Central memory CD8-positive, alpha-beta T cell (primary cell): ENCODE data around the gene ANO2.

Experiments
- ATAC-seq: fragments of 150-1000 bp; cut with Tn5 transposase; replicated peaks from 2 replicates; pipeline ENCODE4 v1.10.0; 2022; ENCODE audit warnings: mild to moderate bottlenecking, moderate FRiP score, moderate number of reproducible peaks; ENCODE audit not compliant: poor library complexity, severe bottlenecking; ENCODE audit errors: extremely low read depth
- DNase-seq, 2 donors: peaks; one replicate each; pipeline ENCODE4 v3.0.0; 2021; ENCODE audit warnings: low spot score in 2 of 2
- H3K27ac Mint-ChIP-seq: one replicate; pipeline ENCODE4 v1.8.0; 2022; ENCODE audit warnings: low read depth, mild to moderate bottlenecking, moderate library complexity, mixed read lengths
- H3K27me3 Mint-ChIP-seq: one replicate; pipeline ENCODE4 v1.8.0; 2022; ENCODE audit warnings: mixed read lengths
- H3K36me3 Mint-ChIP-seq: one replicate; pipeline ENCODE4 v1.8.0; 2022; ENCODE audit warnings: mild to moderate bottlenecking, moderate library complexity, mixed read lengths; ENCODE audit not compliant: insufficient read depth
- H3K4me1 Mint-ChIP-seq: one replicate; pipeline ENCODE4 v1.8.0; 2022; ENCODE audit warnings: mixed read lengths
- H3K4me3 Mint-ChIP-seq: one replicate; pipeline ENCODE4 v1.8.0; 2022; ENCODE audit warnings: mild to moderate bottlenecking, moderate library complexity, mixed read lengths
- H3K9me3 Mint-ChIP-seq: one replicate; pipeline ENCODE4 v1.8.0; 2022; ENCODE audit warnings: mixed read lengths

The ANO2 gene

DNA sequence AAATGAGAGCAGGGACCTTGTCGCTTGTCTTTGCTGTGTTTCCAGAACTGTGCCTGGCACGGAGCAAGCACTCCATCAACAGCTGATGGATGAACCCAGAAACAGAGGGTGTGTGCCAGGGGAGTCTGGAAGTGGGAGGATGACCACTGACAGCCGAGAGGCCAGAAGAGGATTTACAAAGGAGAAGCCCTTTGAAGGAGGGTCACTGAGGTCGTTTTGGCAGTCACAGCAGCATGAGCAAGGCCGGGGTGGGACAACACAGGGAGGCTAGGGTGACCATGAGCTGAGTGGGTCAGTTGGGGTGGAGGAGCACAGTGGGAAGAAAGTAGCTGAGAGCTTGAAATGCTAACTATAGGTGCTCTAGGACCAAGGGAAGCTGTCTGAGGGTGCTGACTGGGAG lies 313.6 kb downstream of the ANO2 start:
- H3K9me3 Mint-ChIP-seq = no peaks in the 10 kb centered on the region
- H3K4me1 Mint-ChIP-seq = no peaks in the 10 kb centered on the region
- ATAC-seq (no peak), DNase-seq (no peak)
- H3K36me3 Mint-ChIP-seq = no peaks in the 10 kb centered on the region
- H3K27ac Mint-ChIP-seq = no peak overlapping the region
- H3K27me3 Mint-ChIP-seq = peaks cover 23% of the 10 kb centered on the region
- no peak overlapping the region for H3K4me3 Mint-ChIP-seq

DNA sequence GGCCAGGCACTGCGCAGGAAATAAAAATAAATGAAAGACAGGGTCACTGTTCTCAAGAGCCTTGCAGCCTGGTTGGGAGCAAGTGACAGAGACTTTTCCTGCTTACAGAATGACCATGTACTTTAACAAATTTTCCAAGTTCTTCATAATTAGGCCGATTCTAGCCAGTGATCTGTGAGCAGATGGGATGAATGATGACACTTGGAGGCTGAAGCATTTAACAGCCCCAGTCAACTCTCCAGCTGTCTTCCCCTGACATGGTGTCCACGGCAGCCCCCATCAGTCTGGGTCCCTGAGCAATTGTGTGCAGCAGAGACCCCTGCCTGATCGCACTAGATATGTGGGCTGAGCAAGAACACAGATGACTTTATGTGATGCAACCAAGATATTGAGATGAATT lies 314.3 kb downstream of the ANO2 start:
- H3K9me3 Mint-ChIP-seq = no peaks in the 10 kb centered on the region
- H3K27me3 Mint-ChIP-seq = peaks cover 28% of the 10 kb centered on the region
- no peak for ATAC-seq
- no peak for DNase-seq
- H3K36me3 Mint-ChIP-seq = no peaks in the 10 kb centered on the region
- H3K27ac Mint-ChIP-seq = no peak overlapping the region
- no peak overlapping the region for H3K4me3 Mint-ChIP-seq
- H3K4me1 Mint-ChIP-seq = no peaks in the 10 kb centered on the region

GRCh38 chr12:5628501-5628900 lies 316.6 kb downstream of the ANO2 start:
- DNase-seq (no peak), ATAC-seq (no peak)
- Mint-ChIP-seq H3K27me3 (peaks cover 40% of the 10 kb centered on the region), H3K4me1 (no peaks in the 10 kb centered on the region), H3K9me3 (no peaks in the 10 kb centered on the region), H3K36me3 (no peaks in the 10 kb centered on the region), H3K4me3 (no peak overlapping the region), H3K27ac (no peak overlapping the region)

GRCh38 chr12:5627053-5627630 lies 317.9 kb downstream of the ANO2 start:
- no peaks in the 10 kb centered on the region for H3K36me3 Mint-ChIP-seq
- H3K4me1 Mint-ChIP-seq = no peaks in the 10 kb centered on the region
- H3K4me3 Mint-ChIP-seq = no peak overlapping the region

DNA sequence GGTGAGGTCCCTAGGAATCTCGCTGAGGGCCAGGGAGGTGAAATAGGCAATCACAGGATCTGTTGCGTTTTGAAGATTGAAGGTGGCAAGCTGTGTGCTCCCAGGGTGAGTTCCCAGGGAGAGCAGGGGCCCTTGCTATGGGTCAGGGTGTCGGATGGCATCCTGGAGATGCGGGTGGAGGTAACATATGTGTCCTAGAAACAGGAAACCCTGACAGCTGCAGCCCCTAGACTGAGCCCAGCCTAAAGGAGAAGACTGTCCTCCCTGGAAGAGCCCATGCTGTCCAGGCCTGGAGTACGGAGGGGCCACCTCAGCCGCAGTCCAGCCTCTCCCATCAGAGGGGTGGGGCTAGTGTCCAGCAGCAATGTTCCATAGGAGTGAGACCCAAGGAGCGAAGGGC lies 318.9 kb downstream of the ANO2 start:
- no peak overlapping the region for H3K4me3 Mint-ChIP-seq
- no peak for DNase-seq
- no peaks in the 10 kb centered on the region for H3K4me1 Mint-ChIP-seq
- no peak overlapping the region for H3K27ac Mint-ChIP-seq
- no peaks in the 10 kb centered on the region for H3K9me3 Mint-ChIP-seq
- H3K27me3 Mint-ChIP-seq = peaks cover 52% of the 10 kb centered on the region
- no peak for ATAC-seq
- H3K36me3 Mint-ChIP-seq = no peaks in the 10 kb centered on the region

More at GRCh38 chr12:5627053-5627630, 317.9 kb downstream of the ANO2 start:
- DNase-seq = no peak
- no peak for ATAC-seq
- Mint-ChIP-seq H3K27ac (no peak overlapping the region), H3K27me3 (peaks cover 43% of the 10 kb centered on the region), H3K9me3 (no peaks in the 10 kb centered on the region)

- DNase-seq = no peak
- H3K27ac Mint-ChIP-seq = no peak overlapping the region
- no peaks in the 10 kb centered on the region for H3K4me1 Mint-ChIP-seq
- no peak for ATAC-seq
- no peaks in the 10 kb centered on the region for H3K36me3 Mint-ChIP-seq
- peaks cover 59% of the 10 kb centered on the region for H3K27me3 Mint-ChIP-seq
- H3K9me3 Mint-ChIP-seq = no peaks in the 10 kb centered on the region
- H3K4me3 Mint-ChIP-seq = no peak overlapping the region
These were observed 320.4 kb downstream of the ANO2 start for GRCh38 chr12:5624486-5625272.

- Mint-ChIP-seq H3K27me3 (peaks cover 57% of the 10 kb centered on the region), H3K27ac (no peak overlapping the region), H3K36me3 (no peaks in the 10 kb centered on the region), H3K4me3 (no peak overlapping the region), H3K9me3 (no peaks in the 10 kb centered on the region), H3K4me1 (no peaks in the 10 kb centered on the region)
- DNase-seq = no peak
- no peak for ATAC-seq
These were observed 321.6 kb downstream of the ANO2 start for GRCh38 chr12:5623411-5623810.

GRCh38 chr12:5622280-5622679 lies 322.8 kb downstream of the ANO2 start:
- DNase-seq = no peak
- Mint-ChIP-seq H3K4me1 (no peaks in the 10 kb centered on the region), H3K36me3 (no peaks in the 10 kb centered on the region), H3K9me3 (no peaks in the 10 kb centered on the region), H3K27me3 (peaks cover 52% of the 10 kb centered on the region), H3K4me3 (no peak overlapping the region), H3K27ac (no peak overlapping the region)
- ATAC-seq = no peak

DNA sequence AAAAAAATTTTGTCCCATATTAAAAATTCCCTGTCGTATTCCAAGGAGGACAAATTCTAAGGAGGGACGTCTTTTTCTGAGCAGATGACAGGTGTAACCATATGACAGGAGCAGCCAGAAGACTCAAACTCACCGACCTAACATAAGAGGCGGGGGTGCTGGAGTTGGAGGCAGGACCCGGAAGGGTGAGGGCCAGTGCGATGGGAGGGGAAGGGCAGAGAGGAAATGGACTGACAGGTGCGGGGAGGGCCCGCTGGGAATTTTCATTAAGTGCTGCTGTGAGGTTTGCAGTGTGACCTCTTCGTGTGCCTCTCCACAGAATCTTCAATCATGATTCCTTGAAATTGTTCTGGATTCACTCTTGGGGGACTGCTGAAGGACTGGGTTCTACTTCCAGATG lies 323.7 kb downstream of the ANO2 start:
- Mint-ChIP-seq H3K36me3 (no peaks in the 10 kb centered on the region), H3K4me1 (no peaks in the 10 kb centered on the region), H3K27me3 (peaks cover 46% of the 10 kb centered on the region), H3K4me3 (no peak overlapping the region), H3K27ac (no peak overlapping the region), H3K9me3 (no peaks in the 10 kb centered on the region)
- no peak for DNase-seq
- ATAC-seq = no peak

DNA sequence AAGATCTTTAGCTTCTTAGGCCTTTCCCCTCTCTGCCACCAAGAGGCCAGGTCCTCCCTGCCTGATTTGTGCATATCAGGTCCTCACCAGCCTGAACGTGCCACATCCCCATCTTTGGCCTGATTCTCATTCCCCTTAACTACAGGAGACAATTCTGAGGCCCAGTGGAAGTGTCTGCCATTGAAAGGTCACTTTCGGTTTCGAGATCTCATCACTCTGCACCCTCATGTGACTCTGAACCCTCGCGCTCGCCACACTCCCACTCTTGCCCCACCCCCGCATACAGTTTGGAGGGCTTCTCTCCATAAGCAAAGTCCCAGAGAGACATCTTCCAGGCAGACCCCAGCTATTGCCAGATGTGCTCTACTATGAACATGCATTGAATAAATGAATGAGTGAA lies 324.2 kb downstream of the ANO2 start:
- DNase-seq (no peak), ATAC-seq (no peak)
- no peak overlapping the region for H3K4me3 Mint-ChIP-seq
- no peaks in the 10 kb centered on the region for H3K9me3 Mint-ChIP-seq
- H3K4me1 Mint-ChIP-seq = no peaks in the 10 kb centered on the region
- no peak overlapping the region for H3K27ac Mint-ChIP-seq
- no peaks in the 10 kb centered on the region for H3K36me3 Mint-ChIP-seq
- H3K27me3 Mint-ChIP-seq = peaks cover 43% of the 10 kb centered on the region

- Mint-ChIP-seq H3K4me1 (no peaks in the 10 kb centered on the region), H3K27me3 (peaks cover 34% of the 10 kb centered on the region), H3K36me3 (no peaks in the 10 kb centered on the region), H3K4me3 (no peak overlapping the region), H3K9me3 (no peaks in the 10 kb centered on the region), H3K27ac (no peak overlapping the region)
- ATAC-seq (no peak), DNase-seq (no peak)
These were observed 325.4 kb downstream of the ANO2 start for GRCh38 chr12:5619628-5620027.

DNA sequence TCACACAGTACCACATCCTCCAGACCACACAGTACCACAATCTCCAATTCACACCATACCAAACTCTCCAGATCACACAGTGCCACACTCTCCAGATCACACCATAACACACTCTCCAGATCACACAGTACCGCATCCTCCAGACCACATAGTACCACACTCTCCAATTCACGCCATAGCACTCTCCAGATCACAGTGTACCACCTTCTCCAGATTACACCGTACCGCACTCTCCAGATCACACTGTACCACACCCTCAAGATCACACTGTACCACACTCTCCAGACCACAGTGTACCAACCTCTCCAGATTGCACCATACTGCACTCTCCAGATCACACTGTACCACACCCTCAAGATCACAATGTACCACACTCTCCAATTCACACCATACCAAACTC lies 328.2 kb downstream of the ANO2 start:
- Mint-ChIP-seq H3K4me1 (no peaks in the 10 kb centered on the region), H3K27me3 (peaks cover 27% of the 10 kb centered on the region), H3K27ac (no peak overlapping the region), H3K4me3 (no peak overlapping the region), H3K36me3 (no peaks in the 10 kb centered on the region), H3K9me3 (no peaks in the 10 kb centered on the region)
- no peak for DNase-seq
- ATAC-seq = no peak

- DNase-seq (no peak), ATAC-seq (no peak)
- no peak overlapping the region for H3K27ac Mint-ChIP-seq
- no peaks in the 10 kb centered on the region for H3K4me1 Mint-ChIP-seq
- H3K27me3 Mint-ChIP-seq = peaks cover 16% of the 10 kb centered on the region
- H3K9me3 Mint-ChIP-seq = no peaks in the 10 kb centered on the region
- no peak overlapping the region for H3K4me3 Mint-ChIP-seq
- H3K36me3 Mint-ChIP-seq = no peaks in the 10 kb centered on the region
These were observed 329.3 kb downstream of the ANO2 start for GRCh38 chr12:5615760-5616159.
